OCI-LY3 (cell line): ENCODE measurements around the gene ZSCAN5A.

Experiments used
- H2AFZ ChIP-seq: fragments of 200-600, 300-600 bp; shearing (Covaris generic); 2 replicates; pipeline ENCODE4 v1.6.0; 2014; ENCODE audit warnings: antibody characterized with exemption, low read depth, low read length
- H3K27ac ChIP-seq: fragments of 200-600, 300-600 bp; sonication (generic); 2 replicates; pipeline ENCODE4 v1.5.1; 2014; ENCODE audit warnings: mild to moderate bottlenecking, low read length, moderate library complexity, mixed read lengths
- H3K27me3 ChIP-seq: fragments of 200-600, 300-600 bp; sonication (generic); 2 replicates; pipeline ENCODE4 v1.6.1; 2014; ENCODE audit warnings: low read depth, low read length, mixed read lengths
- H3K36me3 ChIP-seq: fragments of 200-600, 300-600 bp; sonication (generic); replicated peaks from 2 replicates; pipeline ENCODE3; 2014; ENCODE audit warnings: low read depth, low read length, mixed read lengths
- H3K4me1 ChIP-seq: fragments of 300-600, 200-600 bp; sonication (generic); 2 replicates; pipeline ENCODE4 v1.6.1; 2014; ENCODE audit warnings: low read length, mixed read lengths
- H3K4me2 ChIP-seq: fragments of 200-600, 300-600 bp; sonication (generic); 2 replicates; pipeline ENCODE4 v1.6.1; 2014; ENCODE audit warnings: low read length, mixed read lengths
- H3K4me3 ChIP-seq: fragments of 300-600, 200-600 bp; sonication (generic); 2 replicates; pipeline ENCODE4 v1.5.1; 2014; ENCODE audit warnings: antibody characterized with exemption, mild to moderate bottlenecking, low read length, moderate library complexity
- H3K79me2 ChIP-seq: fragments of 300-600, 200-600 bp; shearing (Covaris generic); 2 replicates; pipeline ENCODE4 v1.6.1; 2014; ENCODE audit warnings: mild to moderate bottlenecking, low read length, mixed read lengths
- H3K9ac ChIP-seq: fragments of 300-600, 200-600 bp; shearing (Covaris generic); 2 replicates; pipeline ENCODE4 v1.6.0; 2014; ENCODE audit warnings: mild to moderate bottlenecking, low read length, moderate library complexity
- H3K9me3 ChIP-seq: fragments of 200-600, 300-600 bp; shearing (Covaris generic); 2 replicates; pipeline ENCODE4 v1.6.1; 2014; ENCODE audit warnings: low read length, mixed read lengths; ENCODE audit not compliant: insufficient read depth
- H4K20me1 ChIP-seq: fragments of 200-600, 300-600 bp; sonication (generic); 2 replicates; pipeline ENCODE4 v1.6.1; 2016; ENCODE audit warnings: low read length, mixed read lengths; ENCODE audit not compliant: insufficient read depth
- EZH2phosphoT487 ChIP-seq: fragments of 200-600 bp; shearing (Covaris generic); IDR thresholded peaks from 2 replicates; pipeline ENCODE4 v1.6.1; 2018; ENCODE audit warnings: antibody characterized with exemption, mixed run types, low read depth
- TF ChIP-seq, protein P1 (sequence below): fragments of 200-600, 300-600 bp; sonication (generic); IDR thresholded peaks from 2 replicates; pipeline ENCODE4 v1.5.1; 2014; ENCODE audit warnings: antibody characterized with exemption, low read length, low read depth

Gene ZSCAN5A

DNA sequence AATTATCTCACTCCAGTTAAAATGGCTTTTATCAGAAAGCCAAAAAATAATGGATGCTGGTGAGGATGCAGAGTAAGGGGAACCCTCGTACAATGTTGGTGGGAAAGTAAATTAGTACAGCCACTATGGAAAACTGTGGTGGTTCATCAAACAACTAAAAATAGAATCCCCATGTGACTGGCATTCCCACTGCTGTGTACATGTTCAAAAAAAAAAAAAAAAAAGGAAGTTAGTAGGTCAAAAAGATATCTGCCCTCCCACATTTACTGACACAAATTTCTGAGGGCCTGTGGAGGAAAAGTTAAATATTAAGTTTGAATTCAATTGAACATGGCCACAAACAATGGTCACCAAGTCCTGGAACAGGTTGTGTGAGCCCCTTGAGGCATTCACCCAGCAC, 9.8 kb upstream of the ZSCAN5A start:
- no peaks in the 10 kb centered on the region for H3K9me3 ChIP-seq
- H3K36me3 ChIP-seq, result no peaks in the 10 kb centered on the region
- no peak overlapping the region for H3K4me2 ChIP-seq
- H3K79me2 ChIP-seq, result no peaks in the 10 kb centered on the region
- H3K9ac ChIP-seq, result no peak overlapping the region
- no peaks in the 10 kb centered on the region for H3K27me3 ChIP-seq
- no peak overlapping the region for H2AFZ ChIP-seq
- peaks cover 9% of the 10 kb centered on the region for H3K4me1 ChIP-seq
- H3K27ac ChIP-seq, result no peak overlapping the region
- TF ChIP-seq, protein P1, sequence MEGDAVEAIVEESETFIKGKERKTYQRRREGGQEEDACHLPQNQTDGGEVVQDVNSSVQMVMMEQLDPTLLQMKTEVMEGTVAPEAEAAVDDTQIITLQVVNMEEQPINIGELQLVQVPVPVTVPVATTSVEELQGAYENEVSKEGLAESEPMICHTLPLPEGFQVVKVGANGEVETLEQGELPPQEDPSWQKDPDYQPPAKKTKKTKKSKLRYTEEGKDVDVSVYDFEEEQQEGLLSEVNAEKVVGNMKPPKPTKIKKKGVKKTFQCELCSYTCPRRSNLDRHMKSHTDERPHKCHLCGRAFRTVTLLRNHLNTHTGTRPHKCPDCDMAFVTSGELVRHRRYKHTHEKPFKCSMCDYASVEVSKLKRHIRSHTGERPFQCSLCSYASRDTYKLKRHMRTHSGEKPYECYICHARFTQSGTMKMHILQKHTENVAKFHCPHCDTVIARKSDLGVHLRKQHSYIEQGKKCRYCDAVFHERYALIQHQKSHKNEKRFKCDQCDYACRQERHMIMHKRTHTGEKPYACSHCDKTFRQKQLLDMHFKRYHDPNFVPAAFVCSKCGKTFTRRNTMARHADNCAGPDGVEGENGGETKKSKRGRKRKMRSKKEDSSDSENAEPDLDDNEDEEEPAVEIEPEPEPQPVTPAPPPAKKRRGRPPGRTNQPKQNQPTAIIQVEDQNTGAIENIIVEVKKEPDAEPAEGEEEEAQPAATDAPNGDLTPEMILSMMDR, result no peak
- no peak for TF ChIP-seq EZH2phosphoT487
- no peaks in the 10 kb centered on the region for H4K20me1 ChIP-seq
- H3K4me3 ChIP-seq, result no peak overlapping the region

- peak overlapping the region; percentile 34; the same call in 1 of the 2 replicates for H3K4me2 ChIP-seq
- H3K4me3 ChIP-seq, result no peak overlapping the region
- H4K20me1 ChIP-seq, result no peaks in the 10 kb centered on the region
- H2AFZ ChIP-seq, result peak overlapping the region; percentile 75
- peaks cover 9% of the 10 kb centered on the region for H3K4me1 ChIP-seq
- H3K27ac ChIP-seq, result no peak overlapping the region
- no peaks in the 10 kb centered on the region for H3K9me3 ChIP-seq
- H3K79me2 ChIP-seq, result no peaks in the 10 kb centered on the region
- TF ChIP-seq, protein P1, result no peak
- no peak for TF ChIP-seq EZH2phosphoT487
- no peaks in the 10 kb centered on the region for H3K36me3 ChIP-seq
- no peak overlapping the region for H3K9ac ChIP-seq
- H3K27me3 ChIP-seq, result no peaks in the 10 kb centered on the region
Observed at GRCh38 chr19:56321989-56322440, 7.4 kb upstream of the ZSCAN5A start.

DNA sequence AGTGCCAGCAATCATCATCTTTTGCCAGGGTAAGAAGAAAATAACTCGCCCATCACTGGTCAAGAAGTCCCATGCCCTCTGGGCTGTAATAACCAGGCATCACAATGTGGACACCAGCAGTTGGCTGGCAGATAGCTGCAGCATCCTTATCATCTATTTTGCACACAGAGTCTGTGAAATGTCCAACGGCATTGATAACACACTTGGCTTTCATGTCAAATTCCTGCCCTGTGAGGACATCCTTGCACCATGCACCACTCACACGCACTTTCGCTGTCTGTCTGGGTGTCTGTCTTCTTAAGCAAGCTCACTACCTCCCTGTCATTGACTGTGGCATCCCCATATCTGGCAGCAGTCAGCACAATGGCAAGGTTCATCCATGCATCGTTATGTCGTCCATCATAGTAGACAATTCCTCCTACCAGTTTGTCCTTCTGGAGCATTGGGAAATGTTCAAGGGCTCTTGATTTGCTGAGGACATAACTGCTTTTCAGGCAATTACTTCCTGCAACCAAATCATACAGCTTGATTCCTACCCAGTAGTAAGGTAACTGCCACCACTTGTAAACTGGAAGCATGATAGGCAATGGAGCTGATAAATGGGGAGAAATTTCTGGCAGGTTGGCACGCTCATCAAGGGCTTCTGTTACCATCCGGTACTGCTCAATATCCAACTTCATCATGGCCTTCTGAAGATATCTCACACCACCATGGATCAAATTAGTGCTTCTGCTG, 6.8 kb upstream of the ZSCAN5A start:
- no peak overlapping the region for H3K27ac ChIP-seq
- no peak overlapping the region for H3K4me3 ChIP-seq
- TF ChIP-seq, protein P1, result no peak
- no peak for TF ChIP-seq EZH2phosphoT487
- H3K9ac ChIP-seq, result no peak overlapping the region
- H3K79me2 ChIP-seq, result no peaks in the 10 kb centered on the region
- H2AFZ ChIP-seq, result peak overlapping the region; percentile 75
- peaks cover 9% of the 10 kb centered on the region for H3K4me1 ChIP-seq
- H4K20me1 ChIP-seq, result no peaks in the 10 kb centered on the region
- no peaks in the 10 kb centered on the region for H3K9me3 ChIP-seq
- H3K4me2 ChIP-seq, result peak overlapping the region; percentile 34; the same call in 1 of the 2 replicates
- H3K27me3 ChIP-seq, result no peaks in the 10 kb centered on the region
- no peaks in the 10 kb centered on the region for H3K36me3 ChIP-seq

DNA sequence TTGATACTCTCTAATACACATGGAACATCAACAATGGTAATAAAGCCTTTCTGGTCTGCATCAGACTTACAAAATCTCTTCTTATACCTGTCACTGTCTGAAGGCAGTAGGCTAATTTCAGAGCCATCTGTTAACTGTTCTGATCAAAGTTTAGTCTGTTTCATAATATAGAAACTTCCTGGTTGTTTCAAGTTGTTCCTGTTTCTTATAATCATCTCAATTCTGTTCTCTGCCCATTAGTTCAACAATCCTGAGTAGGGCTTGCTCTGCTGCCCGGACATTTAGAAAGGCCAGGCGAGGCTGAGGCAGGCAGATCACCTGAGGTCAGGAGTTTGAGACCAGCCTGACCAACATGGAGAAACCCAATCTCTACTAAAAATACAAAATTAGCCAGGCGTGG, 5.4 kb upstream of the ZSCAN5A start:
- TF ChIP-seq, protein P1, result no peak
- no peak for TF ChIP-seq EZH2phosphoT487
- no peaks in the 10 kb centered on the region for H3K79me2 ChIP-seq
- no peaks in the 10 kb centered on the region for H3K27me3 ChIP-seq
- H3K4me2 ChIP-seq, result no peak overlapping the region
- no peak overlapping the region for H3K9ac ChIP-seq
- no peak overlapping the region for H3K4me3 ChIP-seq
- H3K36me3 ChIP-seq, result no peaks in the 10 kb centered on the region
- H3K9me3 ChIP-seq, result no peaks in the 10 kb centered on the region
- H3K27ac ChIP-seq, result no peak overlapping the region
- no peak overlapping the region for H2AFZ ChIP-seq
- peaks cover 15% of the 10 kb centered on the region for H3K4me1 ChIP-seq
- no peaks in the 10 kb centered on the region for H4K20me1 ChIP-seq
